B cell (primary cell): Measurements from ENCODE around the gene ACTR1B. TPM values are rescaled to one million over a fixed set of nuclear protein-coding genes. Genes with fewer than 3 reads are reported as not detected.

Source experiments
- ATAC-seq: fragments of 200-7000 bp; cut with Tn5 transposase; one replicate; pipeline ENCODE4 v1.10.0; 2021; ENCODE audit warnings: low read depth, mild to moderate bottlenecking, moderate number of reproducible peaks, moderate library complexity
- CTCF ChIA-PET: fragments of 350-600 bp; sonication (Branson Sonifier 250); formaldehyde crosslinking; loops from one replicate; lab custom pipeline; 2021; ENCODE audit warnings: antibody characterized with exemption, inconsistent platforms; lab: Charles Lee
- POLR2A ChIA-PET: fragments of 350-600 bp; sonication (Branson Sonifier 250); formaldehyde crosslinking; loops from one replicate; lab custom pipeline; 2021; ENCODE audit warnings: antibody characterized with exemption; lab: Charles Lee
- DNase-seq: peaks from one replicate; pipeline ENCODE4 v3.0.0; 2013
- H2AFZ ChIP-seq: 2 replicates; pipeline ENCODE4 v1.6.1; 2012; ENCODE audit warnings: mild to moderate bottlenecking, low read depth, low read length; ENCODE audit not compliant: insufficient read depth, poor library complexity, severe bottlenecking
- H3K27ac ChIP-seq, 2 donors: 1 replicate in 1 of 2; 2 replicates in 1 of 2; pipeline ENCODE4 v1.5.1; 2012 to 2013; ENCODE audit warnings: low read length in 2 of 2, mild to moderate bottlenecking in 2 of 2, moderate library complexity in 1 of 2
- H3K27me3 ChIP-seq, 4 experiments: fragments of 200-600 bp in 1 of 4; sonication (generic) in 1 of 4; replicated peaks in 1 of 4; 1 replicate in 2 of 4; 2 replicates in 2 of 4; pipeline versions ENCODE4 v1.6.1 to v1.7.0; 2013 to 2016; ENCODE audit warnings: low read length in 3 of 4, mild to moderate bottlenecking in 2 of 4, mixed read lengths in 1 of 4, moderate library complexity in 1 of 4; ENCODE audit not compliant: insufficient read depth in 4 of 4, control insufficient read depth in 3 of 4; ENCODE audit errors: control extremely low read depth in 1 of 4
- H3K36me3 ChIP-seq, 2 experiments: replicated peaks in 1 of 2; 1 replicate in 1 of 2; 2 replicates in 1 of 2; pipeline versions ENCODE4 v1.6.1 to v1.7.1; 2013; ENCODE audit warnings: low read length in 1 of 2; ENCODE audit not compliant: insufficient read depth in 2 of 2, control insufficient read depth in 1 of 2; ENCODE audit errors: control extremely low read depth in 1 of 2, extremely low read depth in 1 of 2
- H3K4me1 ChIP-seq, 2 donors: fragments of 200-600 bp in 1 of 2; sonication (generic) in 1 of 2; 1 replicate in 1 of 2; 2 replicates in 1 of 2; pipeline versions ENCODE4 v1.5.1 to v1.6.1; 2013 to 2017; ENCODE audit warnings: low read length in 2 of 2; ENCODE audit not compliant: control insufficient read depth in 2 of 2, insufficient read depth in 2 of 2
- H3K4me2 ChIP-seq: replicated peaks from 2 replicates; pipeline ENCODE3; 2012; ENCODE audit warnings: mild to moderate bottlenecking, low read depth, low read length; ENCODE audit not compliant: poor library complexity, severe bottlenecking
- H3K4me3 ChIP-seq, 5 experiments: fragments of 200-600 bp in 1 of 5; sonication (generic) in 1 of 5; 1 replicate in 3 of 5; 2 replicates in 2 of 5; pipeline versions ENCODE4 v1.5.1 to v1.7.0; 2011 to 2016; ENCODE audit warnings: low read length in 4 of 5, mild to moderate bottlenecking in 4 of 5, low read depth in 2 of 5, control low read depth in 1 of 5, moderate library complexity in 1 of 5; ENCODE audit not compliant: insufficient read depth in 1 of 5; ENCODE audit errors: control extremely low read depth in 1 of 5, extremely low read depth in 1 of 5
- H3K79me2 ChIP-seq: fragments of 200-600 bp; sonication (generic); one replicate; pipeline ENCODE4 v1.6.0; 2016; ENCODE audit warnings: low read length; ENCODE audit not compliant: control insufficient read depth, insufficient read depth
- H3K9ac ChIP-seq: fragments of 200-600 bp; sonication (generic); 2 replicates; pipeline ENCODE4 v1.6.1; 2017; ENCODE audit warnings: mild to moderate bottlenecking, low read length, moderate library complexity
- H3K9me3 ChIP-seq, 3 donors: one replicate each; pipeline versions ENCODE4 v1.6.1 to v1.7.1; 2013; ENCODE audit warnings: low read length in 2 of 3; ENCODE audit not compliant: control insufficient read depth in 2 of 3, insufficient read depth in 1 of 3; ENCODE audit errors: control extremely low read depth in 1 of 3
- H4K20me1 ChIP-seq: 2 replicates; pipeline ENCODE4 v1.6.0; 2012; ENCODE audit warnings: mild to moderate bottlenecking, low read length; ENCODE audit not compliant: insufficient read depth, control insufficient read depth, poor library complexity, severe bottlenecking
- H3K27ac Mint-ChIP-seq: one replicate; pipeline ENCODE4 v1.8.0; 2021; ENCODE audit warnings: mixed read lengths
- H3K27me3 Mint-ChIP-seq: one replicate; pipeline ENCODE4 v1.8.0; 2021; ENCODE audit warnings: mixed read lengths
- H3K4me1 Mint-ChIP-seq: one replicate; pipeline ENCODE4 v1.8.0; 2021; ENCODE audit warnings: mixed read lengths
- H3K4me3 Mint-ChIP-seq: one replicate; pipeline ENCODE4 v1.8.0; 2021; ENCODE audit warnings: mixed read lengths
- H3K9me3 Mint-ChIP-seq: one replicate; pipeline ENCODE4 v1.8.0; 2022; ENCODE audit warnings: mixed read lengths; ENCODE audit not compliant: insufficient read depth
- EZH2 ChIP-seq: IDR thresholded peaks from 2 replicates; pipeline ENCODE4 v1.6.1; 2012; ENCODE audit warnings: borderline replicate concordance, low read depth, mild to moderate bottlenecking, moderate library complexity, low read length; ENCODE audit not compliant: insufficient read depth, poor library complexity, severe bottlenecking
- WGBS: methylation state at CpG from one replicate; pipeline ENCODE4 v1.1.5; 2013; ENCODE audit warnings: missing lambda C conversion rate; ENCODE audit not compliant: insufficient coverage; 5-methylcytosine and 5-hydroxymethylcytosine counted together
- intact Hi-C: fragments of 100-400 bp; cut with micrococcal nuclease; formaldehyde crosslinking; loops from one replicate; pipeline ENCODE4 v1.10.0; 2022
- polyA plus RNA-seq: library from polyadenylated mRNA; depleted of rRNA; stranded (reverse); fragments of >200 nt; gene quantifications from 2 replicates; pipeline ENCODE4 v1.2.3, GENCODE V29; 2012
- total RNA-seq, 2 donors: library from RNA; stranded (reverse); fragments of 120-200 nt in 1 of 2; gene quantifications; 1 replicate in 1 of 2; 2 replicates in 1 of 2; pipeline versions ENCODE4 v1.2.3 to v1.2.4, GENCODE V29; 2013 to 2022
- TF ChIP-seq, protein P1 (sequence below): fragments of 200-600 bp; IDR thresholded peaks from one replicate; pipeline ENCODE4 v1.8.0; 2022; ENCODE audit warnings: antibody characterized with exemption, mild to moderate bottlenecking

The ACTR1B gene
- total and polyA plus RNA-seq, 2 donors (not counting 1 experiment from before 2014, with no cell fraction given), result 69.0 to 143 TPM

DNA sequence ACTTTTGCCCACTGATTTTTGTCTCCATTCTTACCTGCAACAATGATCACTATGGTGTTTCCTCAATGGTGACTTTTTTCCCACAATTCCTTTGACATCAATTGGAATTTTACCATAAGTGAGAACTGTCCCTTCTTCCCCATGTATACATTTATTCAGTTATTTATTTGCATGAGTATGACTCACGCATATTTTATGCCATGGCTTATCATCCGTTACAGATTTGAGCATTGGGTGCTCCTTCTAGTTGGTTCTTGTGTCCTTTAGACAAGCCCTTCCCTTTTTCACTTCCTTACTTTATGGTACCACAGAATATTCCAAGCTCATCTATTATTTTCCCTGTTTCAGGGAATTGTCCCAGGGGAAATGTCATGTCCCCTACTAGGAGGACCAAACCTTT, 10.4 kb downstream of the ACTR1B start:
- Mint-ChIP-seq H3K27ac (peak overlapping the region; percentile 5), H3K4me3 (no peak overlapping the region), H3K27me3 (no peaks in the 10 kb centered on the region), H3K9me3 (no peaks in the 10 kb centered on the region), H3K4me1 (peaks cover under 1% of the 10 kb centered on the region)
- ChIA-PET CTCF (no interaction called here), POLR2A (interaction anchor here (0.7 kb wide), 1 partner anchor 9 kb away, joined by 3 read pairs; no protein-coding TSS in a partner anchor)
- Histone ChIP-seq H3K9me3 (no peaks in the 10 kb centered on the region), H3K79me2 (no peaks in the 10 kb centered on the region), H3K27me3 (no peaks in the 10 kb centered on the region), H3K9ac (no peak overlapping the region), H2AFZ (no peak overlapping the region), H3K36me3 (peaks cover 0 to 35% of the 10 kb centered on the region in 2 experiments), H3K27ac (no peak overlapping the region), H3K4me1 (no peaks in the 10 kb centered on the region), H3K4me3 (no peak overlapping the region), H4K20me1 (no peaks in the 10 kb centered on the region), H3K4me2 (no peak overlapping the region)
- WGBS, result 100% methylated on average over 2 of the region's 2 CpGs
- DNase-seq (no peak), ATAC-seq (no peak)
- intact Hi-C loops, result no loop called here
- no peak for TF ChIP-seq EZH2
- TF ChIP-seq, protein P1, sequence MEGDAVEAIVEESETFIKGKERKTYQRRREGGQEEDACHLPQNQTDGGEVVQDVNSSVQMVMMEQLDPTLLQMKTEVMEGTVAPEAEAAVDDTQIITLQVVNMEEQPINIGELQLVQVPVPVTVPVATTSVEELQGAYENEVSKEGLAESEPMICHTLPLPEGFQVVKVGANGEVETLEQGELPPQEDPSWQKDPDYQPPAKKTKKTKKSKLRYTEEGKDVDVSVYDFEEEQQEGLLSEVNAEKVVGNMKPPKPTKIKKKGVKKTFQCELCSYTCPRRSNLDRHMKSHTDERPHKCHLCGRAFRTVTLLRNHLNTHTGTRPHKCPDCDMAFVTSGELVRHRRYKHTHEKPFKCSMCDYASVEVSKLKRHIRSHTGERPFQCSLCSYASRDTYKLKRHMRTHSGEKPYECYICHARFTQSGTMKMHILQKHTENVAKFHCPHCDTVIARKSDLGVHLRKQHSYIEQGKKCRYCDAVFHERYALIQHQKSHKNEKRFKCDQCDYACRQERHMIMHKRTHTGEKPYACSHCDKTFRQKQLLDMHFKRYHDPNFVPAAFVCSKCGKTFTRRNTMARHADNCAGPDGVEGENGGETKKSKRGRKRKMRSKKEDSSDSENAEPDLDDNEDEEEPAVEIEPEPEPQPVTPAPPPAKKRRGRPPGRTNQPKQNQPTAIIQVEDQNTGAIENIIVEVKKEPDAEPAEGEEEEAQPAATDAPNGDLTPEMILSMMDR, result no peak

DNA sequence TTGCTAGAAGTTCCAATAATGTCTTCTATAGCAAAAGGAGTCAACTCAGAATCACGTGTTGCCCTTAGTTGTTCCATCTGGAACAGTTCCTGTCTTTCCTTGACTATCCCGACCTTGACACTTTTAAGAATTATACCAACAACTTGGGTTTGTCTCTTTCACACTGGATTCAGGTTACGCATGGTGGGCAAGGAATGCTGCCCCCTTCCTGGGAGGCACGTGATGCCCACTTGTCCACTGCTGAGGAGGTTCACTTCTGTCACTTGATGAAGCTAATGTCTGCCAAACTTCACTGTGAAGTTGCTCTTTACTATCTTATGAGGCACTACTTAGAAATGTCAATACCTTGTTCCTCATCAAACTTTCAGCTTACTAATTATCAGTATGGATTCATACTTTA, 12.7 kb downstream of the ACTR1B start:
- Mint-ChIP-seq H3K4me1 (peaks cover 12% of the 10 kb centered on the region), H3K9me3 (no peaks in the 10 kb centered on the region), H3K27ac (no peak overlapping the region), H3K27me3 (no peaks in the 10 kb centered on the region), H3K4me3 (no peak overlapping the region)
- 96% methylated on average over 3 of the region's 4 CpGs for WGBS
- intact Hi-C loops, result no loop called here
- DNase-seq (no peak), ATAC-seq (no peak)
- no peak overlapping the region for H2AFZ ChIP-seq
- CTCF ChIA-PET, result interaction anchor here (1.9 kb wide), 1 partner anchor 12 kb away, joined by 4 read pairs; no protein-coding TSS in a partner anchor
- TF ChIP-seq, protein P1, result no peak
- no peak for TF ChIP-seq EZH2
- H3K27me3 ChIP-seq, result no peaks in the 10 kb centered on the region
- H3K4me1 ChIP-seq, result peaks cover 8% of the 10 kb centered on the region in 2 donors
- no peaks in the 10 kb centered on the region for H3K9me3 ChIP-seq
- H4K20me1 ChIP-seq, result peaks cover 11% of the 10 kb centered on the region
- H3K36me3 ChIP-seq, result peaks cover 4 to 30% of the 10 kb centered on the region in 2 experiments
- no peak overlapping the region for H3K9ac ChIP-seq
- no peak overlapping the region for H3K4me3 ChIP-seq
- H3K79me2 ChIP-seq, result peaks cover 11% of the 10 kb centered on the region
- H3K4me2 ChIP-seq, result no peak overlapping the region
- POLR2A ChIA-PET, result no interaction called here
- no peak overlapping the region for H3K27ac ChIP-seq
